OCI-LY7 (cell line): ENCODE data around the gene ELF4.

Source experiments
- CTCF ChIP-seq: fragments of 200-600 bp; sonication (generic); conservative IDR thresholded peaks from 2 replicates; pipeline ENCODE4 v1.5.1; 2014; ENCODE audit warnings: mild to moderate bottlenecking, antibody characterized with exemption, low read length, moderate library complexity, mixed read lengths
- EZH2phosphoT487 ChIP-seq: fragments of 200-600 bp; sonication (generic); IDR thresholded peaks from 2 replicates; pipeline ENCODE4 v1.6.1; 2018; ENCODE audit warnings: low read depth, borderline replicate concordance, mild to moderate bottlenecking, mixed run types, antibody characterized with exemption, low read length, moderate library complexity, mixed read lengths

GRCh38 chrX:130048686-130049222 is 61.5 kb downstream of the ELF4 start:
- TF ChIP-seq CTCF (no peak), EZH2phosphoT487 (no peak)
